Endothelial cell (in vitro differentiated cells): Measurements from ENCODE around the gene B3GAT1. TPM values are rescaled to one million over a fixed set of nuclear protein-coding genes. Genes with fewer than 3 reads are reported as not detected.

Experiments used
- DNase-seq: peaks from one replicate; pipeline ENCODE4 v3.0.0; 2021; ENCODE audit warnings: low spot score
- H3K27ac Mint-ChIP-seq: one replicate; pipeline ENCODE4 v1.8.0; 2021; ENCODE audit warnings: mixed read lengths, inconsistent platforms; ENCODE audit not compliant: unreplicated experiment
- H3K27me3 Mint-ChIP-seq: one replicate; pipeline ENCODE4 v1.8.0; 2021; ENCODE audit warnings: mild to moderate bottlenecking, moderate library complexity, mixed read lengths, inconsistent platforms; ENCODE audit not compliant: unreplicated experiment
- H3K36me3 Mint-ChIP-seq: one replicate; pipeline ENCODE4 v1.8.0; 2021; ENCODE audit warnings: mild to moderate bottlenecking, low read depth, mixed read lengths, inconsistent platforms; ENCODE audit not compliant: unreplicated experiment
- H3K4me1 Mint-ChIP-seq: one replicate; pipeline ENCODE4 v1.8.0; 2021; ENCODE audit warnings: mild to moderate bottlenecking, mixed read lengths, inconsistent platforms; ENCODE audit not compliant: unreplicated experiment
- H3K4me3 Mint-ChIP-seq: one replicate; pipeline ENCODE4 v1.8.0; 2021; ENCODE audit warnings: mild to moderate bottlenecking, mixed read lengths, inconsistent platforms; ENCODE audit not compliant: unreplicated experiment
- H3K9me3 Mint-ChIP-seq: one replicate; pipeline ENCODE4 v1.8.0; 2021; ENCODE audit warnings: mixed read lengths, inconsistent platforms; ENCODE audit not compliant: unreplicated experiment
- total RNA-seq: library from RNA; stranded (reverse); fragmentation: NEBNext Ultra II Directional; extraction: Animal tissue kit (Norgen Biotek cat#: 25700); gene quantifications from one replicate; pipeline ENCODE4 v1.2.1, GENCODE V29; 2021; ENCODE audit not compliant: unreplicated experiment
- TF ChIP-seq, protein P1 (sequence below): fragments of 200-600 bp; sonication (generic); IDR thresholded peaks from one replicate; pipeline ENCODE4 v1.5.0; 2021; ENCODE audit warnings: antibody characterized with exemption; ENCODE audit not compliant: unreplicated experiment

Gene B3GAT1
- total RNA-seq, 1 donor from 2014 or later, result 18.2 TPM

DNA sequence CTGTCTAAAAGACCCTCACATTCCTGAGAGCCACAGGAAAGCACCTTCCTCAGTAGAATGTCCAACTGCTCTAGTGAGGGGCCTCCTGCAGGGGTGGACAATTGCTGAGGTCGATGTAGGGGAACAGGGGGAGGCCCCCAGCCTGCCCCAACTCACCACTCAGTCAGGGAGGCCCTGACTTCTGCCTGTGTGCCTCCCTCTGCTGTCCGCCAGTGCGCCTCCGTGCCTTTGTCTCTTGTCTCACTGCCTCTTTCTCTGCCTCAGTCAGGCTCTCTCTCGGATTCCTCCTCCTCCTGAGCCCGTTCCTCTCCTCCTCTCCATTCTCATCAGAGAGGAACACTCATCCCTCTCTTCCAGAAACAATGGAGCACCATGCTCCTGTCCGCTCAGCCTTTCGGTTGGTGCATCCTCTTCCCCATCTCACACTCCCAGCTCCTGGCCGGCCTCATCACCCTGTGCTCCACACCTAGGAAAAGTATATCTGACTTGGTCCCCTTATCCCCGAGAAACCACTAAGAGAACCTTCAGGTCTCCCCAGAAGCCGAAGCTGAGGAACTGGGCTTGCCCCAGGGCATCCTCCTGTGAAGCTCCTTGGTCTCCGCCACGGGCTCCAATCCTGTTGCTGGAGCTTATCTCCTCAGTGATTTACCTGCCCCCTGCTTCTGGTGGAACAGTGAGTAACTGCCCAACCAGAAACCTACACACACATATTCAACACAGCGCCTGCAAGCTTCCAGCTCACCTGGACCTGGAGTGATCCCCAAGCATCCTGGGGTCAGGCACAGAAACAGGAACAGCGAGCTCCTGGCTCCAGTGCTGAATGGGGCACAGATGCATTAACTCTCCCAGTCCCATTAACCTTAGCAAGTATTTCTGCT, 2.3 kb downstream of the B3GAT1 start:
- TF ChIP-seq, protein P1, sequence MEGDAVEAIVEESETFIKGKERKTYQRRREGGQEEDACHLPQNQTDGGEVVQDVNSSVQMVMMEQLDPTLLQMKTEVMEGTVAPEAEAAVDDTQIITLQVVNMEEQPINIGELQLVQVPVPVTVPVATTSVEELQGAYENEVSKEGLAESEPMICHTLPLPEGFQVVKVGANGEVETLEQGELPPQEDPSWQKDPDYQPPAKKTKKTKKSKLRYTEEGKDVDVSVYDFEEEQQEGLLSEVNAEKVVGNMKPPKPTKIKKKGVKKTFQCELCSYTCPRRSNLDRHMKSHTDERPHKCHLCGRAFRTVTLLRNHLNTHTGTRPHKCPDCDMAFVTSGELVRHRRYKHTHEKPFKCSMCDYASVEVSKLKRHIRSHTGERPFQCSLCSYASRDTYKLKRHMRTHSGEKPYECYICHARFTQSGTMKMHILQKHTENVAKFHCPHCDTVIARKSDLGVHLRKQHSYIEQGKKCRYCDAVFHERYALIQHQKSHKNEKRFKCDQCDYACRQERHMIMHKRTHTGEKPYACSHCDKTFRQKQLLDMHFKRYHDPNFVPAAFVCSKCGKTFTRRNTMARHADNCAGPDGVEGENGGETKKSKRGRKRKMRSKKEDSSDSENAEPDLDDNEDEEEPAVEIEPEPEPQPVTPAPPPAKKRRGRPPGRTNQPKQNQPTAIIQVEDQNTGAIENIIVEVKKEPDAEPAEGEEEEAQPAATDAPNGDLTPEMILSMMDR, result no peak
- Mint-ChIP-seq H3K4me1 (peaks cover 21% of the 10 kb centered on the region), H3K36me3 (no peaks in the 10 kb centered on the region), H3K27me3 (peaks cover 16% of the 10 kb centered on the region), H3K4me3 (no peak overlapping the region), H3K9me3 (no peaks in the 10 kb centered on the region), H3K27ac (no peak overlapping the region)
- DNase-seq, result no peak

DNA sequence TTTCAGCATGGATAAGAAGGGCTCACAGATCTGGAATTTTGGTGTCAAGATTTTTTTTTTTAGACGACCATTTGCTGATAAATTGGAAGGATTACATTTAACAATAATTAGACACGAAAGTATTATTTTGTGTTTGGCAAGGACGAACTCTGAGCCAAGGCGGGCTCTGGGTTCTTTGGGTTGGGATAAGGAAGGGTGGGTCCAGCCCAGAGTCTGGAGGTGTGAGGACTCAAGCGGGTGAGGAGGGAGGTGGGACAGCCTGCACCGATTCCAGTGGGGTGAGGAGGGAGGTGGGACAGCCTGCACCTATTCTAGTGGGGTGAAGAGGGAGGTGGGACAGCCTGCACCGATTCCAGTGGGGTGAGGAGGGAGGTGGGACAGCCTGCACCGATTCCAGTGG, 4.1 kb downstream of the B3GAT1 start:
- Mint-ChIP-seq H3K36me3 (no peaks in the 10 kb centered on the region), H3K4me1 (peaks cover 13% of the 10 kb centered on the region), H3K27ac (no peak overlapping the region), H3K4me3 (no peak overlapping the region), H3K9me3 (no peaks in the 10 kb centered on the region), H3K27me3 (peaks cover 9% of the 10 kb centered on the region)
- no peak for DNase-seq
- TF ChIP-seq, protein P1, result no peak

DNA sequence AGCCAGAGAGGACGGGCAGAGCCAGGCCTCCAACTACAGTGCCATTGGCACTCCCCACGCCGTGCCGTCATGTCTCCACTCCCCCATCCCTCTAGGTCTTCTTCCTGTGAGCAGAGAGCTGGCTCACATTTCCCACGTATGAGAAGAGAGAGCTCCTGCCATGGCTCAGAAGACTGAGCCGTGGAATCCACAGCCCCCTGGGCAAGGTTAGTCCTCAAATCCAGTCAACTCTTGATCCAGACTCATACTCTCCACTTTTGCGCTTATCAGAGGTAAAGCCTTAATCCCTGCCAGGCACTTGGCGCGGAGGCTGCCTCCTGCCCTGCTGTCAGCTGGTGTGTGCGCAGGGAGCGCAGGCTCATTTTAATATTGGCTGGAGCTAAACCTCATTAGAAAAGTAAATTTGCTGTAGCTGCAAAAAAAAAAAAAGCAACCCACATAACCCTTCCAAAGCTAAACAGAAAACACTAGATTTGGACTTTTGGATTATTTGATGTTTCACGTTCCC, 4.7 kb downstream of the B3GAT1 start:
- TF ChIP-seq, protein P1, result no peak
- Mint-ChIP-seq H3K9me3 (no peaks in the 10 kb centered on the region), H3K4me3 (no peak overlapping the region), H3K27me3 (peaks cover 9% of the 10 kb centered on the region), H3K27ac (no peak overlapping the region), H3K4me1 (peaks cover 12% of the 10 kb centered on the region), H3K36me3 (no peaks in the 10 kb centered on the region)
- no peak for DNase-seq

DNA sequence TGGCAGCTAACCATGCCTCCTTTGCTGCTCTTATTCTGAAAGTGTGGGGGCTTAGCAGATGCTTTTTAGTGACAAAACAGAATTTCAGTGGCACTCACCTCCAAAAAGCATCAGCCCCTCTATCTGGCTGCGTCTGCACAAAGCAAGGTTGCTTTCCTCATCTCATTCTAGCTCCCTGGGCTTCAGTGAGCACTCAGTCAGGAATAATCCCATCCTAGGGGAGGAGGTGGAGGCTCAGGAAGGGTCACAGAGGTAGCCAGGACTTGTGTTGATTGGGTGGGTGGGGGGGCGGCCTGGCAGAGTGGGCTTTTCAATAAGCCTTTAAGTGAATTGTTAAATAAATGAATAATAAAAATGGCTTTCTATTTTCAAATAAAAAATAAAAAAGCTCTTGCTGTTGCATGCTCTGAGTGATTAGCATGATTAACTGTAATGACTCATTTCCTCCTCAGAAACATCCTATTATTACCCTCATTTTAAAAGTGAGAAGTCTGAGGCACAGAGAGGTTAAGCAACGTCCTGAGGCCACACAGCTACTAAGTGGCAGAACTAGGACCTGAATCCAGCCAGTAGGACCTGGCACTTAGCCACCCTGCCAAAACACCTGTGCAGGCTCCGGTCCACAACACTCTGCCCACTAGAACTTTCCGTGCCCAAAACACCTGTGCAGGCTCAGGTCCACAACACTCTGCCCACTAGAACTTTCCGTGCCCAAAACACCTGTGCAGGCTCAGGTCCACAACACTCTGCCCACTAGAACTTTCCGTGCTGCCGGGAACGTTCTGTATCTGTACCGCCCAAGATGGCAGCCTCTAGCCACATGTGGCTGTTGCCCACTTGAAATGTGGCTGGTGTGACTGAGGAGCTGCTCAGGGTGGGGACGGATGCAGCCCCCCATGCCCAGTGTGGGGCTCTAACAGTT, 5.5 kb downstream of the B3GAT1 start:
- no peak overlapping the region for H3K4me3 Mint-ChIP-seq
- no peak overlapping the region for H3K27ac Mint-ChIP-seq
- peaks cover 12% of the 10 kb centered on the region for H3K4me1 Mint-ChIP-seq
- no peak for DNase-seq
- peaks cover 9% of the 10 kb centered on the region for H3K27me3 Mint-ChIP-seq
- no peaks in the 10 kb centered on the region for H3K9me3 Mint-ChIP-seq
- no peaks in the 10 kb centered on the region for H3K36me3 Mint-ChIP-seq
- TF ChIP-seq, protein P1, result no peak
